Uterine smooth muscle cell (primary cell): ENCODE results near the gene SWSAP1. TPM values are rescaled to one million over a fixed set of nuclear protein-coding genes. Genes with fewer than 3 reads are reported as not detected.

Experiments used
- total RNA-seq: library from RNA; depleted of rRNA; stranded (reverse); fragments of >200 nt; gene quantifications from 2 replicates; pipeline ENCODE4 v1.2.3, GENCODE V29; 2014

Gene SWSAP1, protein sequence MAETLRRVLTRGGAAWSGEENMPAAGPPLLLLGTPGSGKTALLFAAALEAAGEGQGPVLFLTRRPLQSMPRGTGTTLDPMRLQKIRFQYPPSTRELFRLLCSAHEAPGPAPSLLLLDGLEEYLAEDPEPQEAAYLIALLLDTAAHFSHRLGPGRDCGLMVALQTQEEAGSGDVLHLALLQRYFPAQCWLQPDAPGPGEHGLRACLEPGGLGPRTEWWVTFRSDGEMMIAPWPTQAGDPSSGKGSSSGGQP
- total RNA-seq: 0.33 and 0.62 TPM in 2 replicates

GRCh38 chr19:11374433-11375142 lies at the start of gene SWSAP1:
TSS of gene SWSAP1 (plus strand) at chr19:11374666. CDS start at chr19:11374681, 15 bp downstream.

DNA sequence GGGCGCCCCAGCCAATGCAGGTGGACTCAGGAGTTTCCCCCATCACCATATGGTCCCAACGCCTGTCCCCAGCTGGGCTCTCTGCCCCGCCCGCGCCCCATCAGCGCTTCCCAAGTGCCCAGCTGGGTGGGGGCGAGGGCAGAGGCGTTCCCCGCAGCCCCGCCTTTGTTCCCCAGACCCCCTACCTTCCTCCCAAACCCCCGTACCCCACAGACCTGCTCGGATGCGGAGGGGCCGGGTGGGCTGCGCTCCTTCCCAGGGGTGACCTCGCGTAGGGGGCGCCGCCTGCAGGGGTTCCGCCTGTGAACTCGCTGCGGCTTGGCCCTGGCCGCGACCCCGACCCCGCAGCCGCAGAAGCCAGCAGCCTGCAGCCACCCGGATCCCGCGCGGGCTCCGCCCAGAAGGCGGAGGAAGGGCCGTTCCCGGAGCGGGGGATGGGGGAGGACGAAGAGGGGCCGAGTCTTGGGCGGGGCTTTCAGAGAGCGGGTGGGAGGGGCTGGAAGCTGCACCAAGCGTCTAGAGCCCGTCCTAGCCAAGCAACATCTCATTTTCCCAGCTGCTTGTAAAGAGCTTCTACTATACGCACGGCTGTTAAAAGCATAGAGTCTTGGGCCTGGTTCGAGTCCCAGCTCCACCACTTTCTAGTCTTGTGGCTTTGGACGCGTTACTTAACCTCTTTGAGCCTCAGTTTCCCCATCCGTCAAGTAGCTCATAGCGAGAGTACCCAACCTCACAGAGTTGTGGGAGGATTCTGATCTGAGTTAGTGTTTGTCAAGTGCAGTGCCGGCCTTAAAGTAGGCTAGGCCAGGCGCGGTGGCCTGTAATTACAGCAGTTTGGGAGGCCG lies 35.0 kb upstream of the SWSAP1 start, which contains the start of gene RAB3D:
Gene RAB3D, minus strand, starts transcription at position 404 of the 845 bp plus-strand sequence. CDS start 2,258 bp downstream, outside the sequence.

GRCh38 chr19:11346104-11346940 lies 28.1 kb upstream of the SWSAP1 start, which contains the start of the genes CCDC159 and TMEM205:
TSS of gene CCDC159 (plus strand) at chr19:11346519. CDS start at chr19:11346607, 88 bp downstream.
TSS of gene TMEM205 (minus strand) at chr19:11346268. CDS start at chr19:11345619, 649 bp downstream.

GRCh38 chr19:11355160-11356073 lies 19.0 kb upstream of the SWSAP1 start, which contains the start of gene PLPPR2:
TSS of gene PLPPR2 (plus strand) at chr19:11355432. CDS start at chr19:11357674, 2,242 bp downstream.

GRCh38 chr19:11418549-11419506 lies 44.4 kb downstream of the SWSAP1 start, which contains the start of gene RGL3:
TSS of gene RGL3 (minus strand) at chr19:11419314. CDS start at chr19:11419278, 36 bp downstream.

Other genes with a start within 250 kb of the SWSAP1 start
- 50.2 and 237 TPM in 2 replicates for gene SPC24, start 218.9 kb upstream of the SWSAP1 start, total RNA-seq
- gene KANK2, start 177.1 kb upstream of the SWSAP1 start, total RNA-seq: 403 and 554 TPM in 2 replicates
- gene ANGPTL8, start 135.0 kb upstream of the SWSAP1 start, total RNA-seq: not detected in 2 replicates
- gene DOCK6, start 112.1 kb upstream of the SWSAP1 start, total RNA-seq: 17.0 and 18.4 TPM in 2 replicates
- gene TSPAN16, start 78.5 kb upstream of the SWSAP1 start, total RNA-seq: not detected in 2 replicates
- 5.5 and 6.4 TPM in 2 replicates for gene RAB3D, start 35.0 kb upstream of the SWSAP1 start, total RNA-seq
- 64.9 and 71.7 TPM in 2 replicates for gene TMEM205, start 28.4 kb upstream of the SWSAP1 start, total RNA-seq
- gene CCDC159, start 28.1 kb upstream of the SWSAP1 start, total RNA-seq: 3.9 and 10.4 TPM in 2 replicates
- gene PLPPR2, start 19.2 kb upstream of the SWSAP1 start, total RNA-seq: 7.9 and 11.4 TPM in 2 replicates
- gene EPOR, start 9.6 kb downstream of the SWSAP1 start, total RNA-seq: 6.7 and 8.1 TPM in 2 replicates
- gene RGL3, start 44.6 kb downstream of the SWSAP1 start, total RNA-seq: 0.50 and 1.00 TPM in 2 replicates
- gene ODAD3, start 60.5 kb downstream of the SWSAP1 start, total RNA-seq: 0.22 and 0.37 TPM in 2 replicates
- 118 and 167 TPM in 2 replicates for gene PRKCSH, start 61.0 kb downstream of the SWSAP1 start, total RNA-seq
- gene ELAVL3, start 106.4 kb downstream of the SWSAP1 start, total RNA-seq: 0.12 TPM in 1 of 2 replicates, not detected in the other
- gene ZNF653, start 131.2 kb downstream of the SWSAP1 start, total RNA-seq: 8.2 and 10.6 TPM in 2 replicates
- 42.2 and 47.6 TPM in 2 replicates for gene ECSIT, start 154.5 kb downstream of the SWSAP1 start, total RNA-seq
- gene CNN1, start 164.2 kb downstream of the SWSAP1 start, total RNA-seq: 20.4 and 37.0 TPM in 2 replicates
- gene ELOF1, start 184.6 kb downstream of the SWSAP1 start, total RNA-seq: 26.0 and 31.2 TPM in 2 replicates
- gene ACP5, start 203.0 kb downstream of the SWSAP1 start, total RNA-seq: 2.7 and 9.9 TPM in 2 replicates
- gene ZNF627, start 222.8 kb downstream of the SWSAP1 start, total RNA-seq: 22.6 and 24.9 TPM in 2 replicates